ENCODE results near the gene CAB39L.

- TF ChIP-seq, protein P1, sequence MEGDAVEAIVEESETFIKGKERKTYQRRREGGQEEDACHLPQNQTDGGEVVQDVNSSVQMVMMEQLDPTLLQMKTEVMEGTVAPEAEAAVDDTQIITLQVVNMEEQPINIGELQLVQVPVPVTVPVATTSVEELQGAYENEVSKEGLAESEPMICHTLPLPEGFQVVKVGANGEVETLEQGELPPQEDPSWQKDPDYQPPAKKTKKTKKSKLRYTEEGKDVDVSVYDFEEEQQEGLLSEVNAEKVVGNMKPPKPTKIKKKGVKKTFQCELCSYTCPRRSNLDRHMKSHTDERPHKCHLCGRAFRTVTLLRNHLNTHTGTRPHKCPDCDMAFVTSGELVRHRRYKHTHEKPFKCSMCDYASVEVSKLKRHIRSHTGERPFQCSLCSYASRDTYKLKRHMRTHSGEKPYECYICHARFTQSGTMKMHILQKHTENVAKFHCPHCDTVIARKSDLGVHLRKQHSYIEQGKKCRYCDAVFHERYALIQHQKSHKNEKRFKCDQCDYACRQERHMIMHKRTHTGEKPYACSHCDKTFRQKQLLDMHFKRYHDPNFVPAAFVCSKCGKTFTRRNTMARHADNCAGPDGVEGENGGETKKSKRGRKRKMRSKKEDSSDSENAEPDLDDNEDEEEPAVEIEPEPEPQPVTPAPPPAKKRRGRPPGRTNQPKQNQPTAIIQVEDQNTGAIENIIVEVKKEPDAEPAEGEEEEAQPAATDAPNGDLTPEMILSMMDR (IDR thresholded peaks at IDR 0.05 in 8 of 11, conservative IDR thresholded peaks at IDR 0.05 in 3 of 11) = no peak
- TF ChIP-seq POLR2AphosphoS5 (IDR thresholded peaks at IDR 0.05) (no peak), POLR2A (IDR thresholded peaks at IDR 0.05) (no peak)
These were observed 7.9 kb downstream of the CAB39L start for GRCh38 chr13:49435992-49436391.
